Measurements from ENCODE around the gene SPOPL.

The SPOPL gene

GRCh38 chr2:138550670-138551287, 49.2 kb downstream of the SPOPL start:
- DNase-seq (ENCODE audit: extremely low spot score): no peak
- ChIA-PET CTCF (interaction anchor here (1.2 kb wide), 1 partner anchor 15 kb away, joined by 3 read pairs; no protein-coding TSS in a partner anchor), POLR2A (no interaction called here)
- no peak for TF ChIP-seq CTCF (IDR thresholded peaks at IDR 0.05; ENCODE audit: control extremely low read depth, extremely low read depth, low read depth, missing control alignments)

GRCh38 chr2:138554123-138554522, 52.6 kb downstream of the SPOPL start:
- TF ChIP-seq CTCF (IDR thresholded peaks at IDR 0.05; ENCODE audit: control extremely low read depth, extremely low read depth, low read depth, missing control alignments): no peak
- no peak for DNase-seq (ENCODE audit: extremely low spot score)
- ChIA-PET POLR2A (no interaction called here), CTCF (interaction anchor here (1.4 kb wide), 1 partner anchor 9 kb away, joined by 4 read pairs; no protein-coding TSS in a partner anchor)

GRCh38 chr2:138559641-138560040, 58.1 kb downstream of the SPOPL start:
- POLR2A ChIA-PET: no interaction called here
- CTCF ChIA-PET: interaction anchor here (1.0 kb wide), 1 partner anchor 34 kb away, joined by 3 read pairs; no protein-coding TSS in a partner anchor
- no peak for DNase-seq (ENCODE audit: extremely low spot score)
- no peak for TF ChIP-seq CTCF (IDR thresholded peaks at IDR 0.05; ENCODE audit: control extremely low read depth, extremely low read depth, low read depth, missing control alignments)

- CTCF ChIA-PET: no interaction called here
- POLR2A ChIA-PET: no interaction called here
Observed at GRCh38 chr2:138564586-138565229, 63.1 kb downstream of the SPOPL start.

GRCh38 chr2:138565230-138565598, 63.6 kb downstream of the SPOPL start:
- no peak for TF ChIP-seq CTCF (IDR thresholded peaks at IDR 0.05; ENCODE audit: control extremely low read depth, extremely low read depth, low read depth, missing control alignments)
- POLR2A ChIA-PET: no interaction called here
- CTCF ChIA-PET: no interaction called here
- DNase-seq (ENCODE audit: extremely low spot score): no peak

More at GRCh38 chr2:138564586-138565229, 63.1 kb downstream of the SPOPL start:
- no peak for TF ChIP-seq CTCF (IDR thresholded peaks at IDR 0.05; ENCODE audit: control extremely low read depth, extremely low read depth, low read depth, missing control alignments)
- no peak for DNase-seq (ENCODE audit: extremely low spot score)

GRCh38 chr2:138572318-138572717, 70.7 kb downstream of the SPOPL start:
- no peak for TF ChIP-seq CTCF (IDR thresholded peaks at IDR 0.05; ENCODE audit: control extremely low read depth, extremely low read depth, low read depth, missing control alignments)
- ChIA-PET POLR2A (no interaction called here), CTCF (interaction anchor here (1.1 kb wide), 1 partner anchor 11 kb away, joined by 4 read pairs; no protein-coding TSS in a partner anchor)
- no peak for DNase-seq (ENCODE audit: extremely low spot score)

All from GM10248 (cell line).